Measurements from ENCODE around the gene DMXL1.

The DMXL1 gene

GRCh38 chr5:119036101-119036762 is 34.7 kb upstream of the DMXL1 start:
- H3K27ac ChIP-seq (ENCODE audit: low read depth, low read length, severe bottlenecking) = no peak overlapping the region
- no peaks in the 10 kb centered on the region for H3K4me1 ChIP-seq (ENCODE audit: control insufficient read depth, insufficient read depth, low read length, poor library complexity, severe bottlenecking)
- no peaks in the 10 kb centered on the region for H3K9me3 ChIP-seq (ENCODE audit: control insufficient read depth, low read length)
- 96 to 98% methylated on average over 4 of the region's 8 CpGs for WGBS, 2 experiments (ENCODE audit: insufficient coverage in 2 of 2)
- H3K36me3 ChIP-seq (ENCODE audit: control insufficient read depth, insufficient read depth, low read length) = no peaks in the 10 kb centered on the region
- no peak overlapping the region for H3K4me3 ChIP-seq (ENCODE audit: extremely low read depth, insufficient read depth, low read length, poor library complexity, severe bottlenecking)

- H3K4me3 ChIP-seq (ENCODE audit: extremely low read depth, insufficient read depth, low read length, poor library complexity, severe bottlenecking) = no peak overlapping the region
- no peak overlapping the region for H3K27ac ChIP-seq (ENCODE audit: low read depth, low read length, severe bottlenecking)
- no peaks in the 10 kb centered on the region for H3K36me3 ChIP-seq (ENCODE audit: control insufficient read depth, insufficient read depth, low read length)
- no peaks in the 10 kb centered on the region for H3K4me1 ChIP-seq (ENCODE audit: control insufficient read depth, insufficient read depth, low read length, poor library complexity, severe bottlenecking)
- no peaks in the 10 kb centered on the region for H3K9me3 ChIP-seq (ENCODE audit: control insufficient read depth, low read length)
- WGBS, 2 experiments (ENCODE audit: insufficient coverage in 2 of 2) = 95 to 98% methylated on average over 14 of the region's 16 CpGs
Measured at GRCh38 chr5:119037496-119038215, 33.2 kb upstream of the DMXL1 start.

GRCh38 chr5:119048246-119048645 is 22.6 kb upstream of the DMXL1 start:
- Histone ChIP-seq H3K4me3 (ENCODE audit: extremely low read depth, insufficient read depth, low read length, poor library complexity, severe bottlenecking) (no peak overlapping the region), H3K4me1 (ENCODE audit: control insufficient read depth, insufficient read depth, low read length, poor library complexity, severe bottlenecking) (peaks cover 3% of the 10 kb centered on the region), H3K9me3 (ENCODE audit: control insufficient read depth, low read length) (no peaks in the 10 kb centered on the region), H3K27ac (ENCODE audit: low read depth, low read length, severe bottlenecking) (no peak overlapping the region), H3K36me3 (ENCODE audit: control insufficient read depth, insufficient read depth, low read length) (no peaks in the 10 kb centered on the region)
- whole genome bisulfite sequencing, 2 experiments (ENCODE audit: insufficient coverage in 2 of 2) = 64 to 100% methylated on average over 1 of the region's 2 CpGs

DNA sequence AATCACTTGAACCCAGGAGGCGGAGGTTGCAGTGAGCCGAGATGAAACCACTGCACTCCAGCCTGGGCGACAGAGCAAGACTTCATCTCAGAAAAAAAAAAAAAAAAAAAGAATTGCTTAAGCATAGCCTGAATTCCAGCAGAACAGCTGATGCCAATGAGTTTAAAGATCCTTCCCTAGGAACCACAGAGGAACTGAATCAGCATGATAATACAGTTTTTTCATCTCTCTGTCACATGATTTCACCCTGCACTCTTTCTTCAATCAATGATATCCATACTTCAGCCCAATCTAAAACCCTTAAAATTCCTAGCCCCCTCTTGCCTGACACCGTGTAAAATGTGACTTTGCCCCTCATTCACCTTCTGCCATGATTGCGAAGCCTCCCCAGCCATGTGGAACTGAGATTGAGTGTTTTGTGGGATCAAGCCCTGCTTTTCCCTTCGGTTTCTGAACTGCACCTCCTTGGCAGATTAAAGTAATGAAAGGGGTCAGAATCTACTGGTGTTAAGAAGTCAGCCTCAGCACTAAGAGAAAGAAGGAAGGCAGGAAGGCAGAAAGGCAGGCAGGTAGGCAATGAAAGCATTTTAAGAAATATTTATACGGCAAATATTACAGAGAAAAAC is 20.9 kb upstream of the DMXL1 start:
- no peaks in the 10 kb centered on the region for H3K9me3 ChIP-seq (ENCODE audit: control insufficient read depth, low read length)
- no peak overlapping the region for H3K4me3 ChIP-seq (ENCODE audit: extremely low read depth, insufficient read depth, low read length, poor library complexity, severe bottlenecking)
- H3K27ac ChIP-seq (ENCODE audit: low read depth, low read length, severe bottlenecking) = no peak overlapping the region
- H3K36me3 ChIP-seq (ENCODE audit: control insufficient read depth, insufficient read depth, low read length) = no peaks in the 10 kb centered on the region
- H3K4me1 ChIP-seq (ENCODE audit: control insufficient read depth, insufficient read depth, low read length, poor library complexity, severe bottlenecking) = peaks cover 3% of the 10 kb centered on the region
- 57 to 67% methylated on average over 1 to 2 of the region's 7 CpGs for WGBS, 2 experiments (ENCODE audit: insufficient coverage in 2 of 2)

DNA sequence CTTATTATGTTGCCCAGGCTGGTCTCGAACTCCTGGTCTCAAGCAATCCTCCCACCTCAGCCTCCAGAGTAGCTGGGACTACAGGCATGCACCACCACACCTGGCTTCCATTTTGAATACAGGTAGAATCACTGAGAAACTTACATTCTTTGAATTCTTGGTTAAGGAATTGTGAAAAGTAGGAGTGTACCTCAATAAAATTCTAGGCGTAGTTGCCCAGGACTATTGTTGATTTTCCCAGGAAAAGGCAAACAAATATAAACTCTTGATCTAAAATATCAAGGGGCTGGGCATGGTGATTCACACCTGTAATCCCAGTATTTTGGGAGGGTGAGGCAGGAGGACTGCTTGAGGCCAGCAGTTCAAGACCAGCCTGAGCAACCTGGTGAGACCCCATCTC is 16.8 kb upstream of the DMXL1 start:
- Histone ChIP-seq H3K9me3 (ENCODE audit: control insufficient read depth, low read length) (no peaks in the 10 kb centered on the region), H3K36me3 (ENCODE audit: control insufficient read depth, insufficient read depth, low read length) (no peaks in the 10 kb centered on the region), H3K4me3 (ENCODE audit: extremely low read depth, insufficient read depth, low read length, poor library complexity, severe bottlenecking) (no peak overlapping the region), H3K4me1 (ENCODE audit: control insufficient read depth, insufficient read depth, low read length, poor library complexity, severe bottlenecking) (peaks cover 3% of the 10 kb centered on the region), H3K27ac (ENCODE audit: low read depth, low read length, severe bottlenecking) (no peak overlapping the region)
- WGBS, 2 experiments (ENCODE audit: insufficient coverage in 2 of 2) = 90% methylated on average over 2 of the region's 2 CpGs; no CpG with 5 or more reads in 1 of the 2 experiments

DNA sequence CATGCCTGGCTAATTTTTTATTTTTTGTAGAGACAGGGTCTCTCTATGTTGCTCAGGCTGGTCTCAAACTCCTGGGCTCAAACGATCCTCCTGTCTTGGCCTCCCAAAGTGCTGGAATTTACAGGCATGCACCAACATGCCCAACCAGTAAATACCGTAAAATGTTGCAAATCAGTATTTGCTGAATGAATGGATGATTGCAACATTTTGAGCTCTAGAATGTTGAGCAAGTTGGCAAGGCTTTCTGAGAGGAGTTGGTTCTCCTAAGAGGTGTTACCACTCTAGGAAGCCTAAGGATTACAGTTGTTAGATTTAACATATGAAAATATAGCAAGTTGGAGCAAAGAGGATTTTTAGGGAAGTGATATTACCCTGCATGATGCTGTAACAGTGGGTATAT is 15.6 kb upstream of the DMXL1 start:
- Histone ChIP-seq H3K4me3 (ENCODE audit: extremely low read depth, insufficient read depth, low read length, poor library complexity, severe bottlenecking) (no peak overlapping the region), H3K4me1 (ENCODE audit: control insufficient read depth, insufficient read depth, low read length, poor library complexity, severe bottlenecking) (no peaks in the 10 kb centered on the region), H3K36me3 (ENCODE audit: control insufficient read depth, insufficient read depth, low read length) (no peaks in the 10 kb centered on the region), H3K9me3 (ENCODE audit: control insufficient read depth, low read length) (no peaks in the 10 kb centered on the region), H3K27ac (ENCODE audit: low read depth, low read length, severe bottlenecking) (no peak overlapping the region)
- 94 to 100% methylated on average over 1 to 2 of the region's 2 CpGs for WGBS, 2 experiments (ENCODE audit: insufficient coverage in 2 of 2)

- no peaks in the 10 kb centered on the region for H3K4me1 ChIP-seq (ENCODE audit: control insufficient read depth, insufficient read depth, low read length, poor library complexity, severe bottlenecking)
- H3K27ac ChIP-seq (ENCODE audit: low read depth, low read length, severe bottlenecking) = no peak overlapping the region
- no peaks in the 10 kb centered on the region for H3K9me3 ChIP-seq (ENCODE audit: control insufficient read depth, low read length)
- no peaks in the 10 kb centered on the region for H3K36me3 ChIP-seq (ENCODE audit: control insufficient read depth, insufficient read depth, low read length)
- no peak overlapping the region for H3K4me3 ChIP-seq (ENCODE audit: extremely low read depth, insufficient read depth, low read length, poor library complexity, severe bottlenecking)
Measured at GRCh38 chr5:119058979-119059529, 11.8 kb upstream of the DMXL1 start.

DNA sequence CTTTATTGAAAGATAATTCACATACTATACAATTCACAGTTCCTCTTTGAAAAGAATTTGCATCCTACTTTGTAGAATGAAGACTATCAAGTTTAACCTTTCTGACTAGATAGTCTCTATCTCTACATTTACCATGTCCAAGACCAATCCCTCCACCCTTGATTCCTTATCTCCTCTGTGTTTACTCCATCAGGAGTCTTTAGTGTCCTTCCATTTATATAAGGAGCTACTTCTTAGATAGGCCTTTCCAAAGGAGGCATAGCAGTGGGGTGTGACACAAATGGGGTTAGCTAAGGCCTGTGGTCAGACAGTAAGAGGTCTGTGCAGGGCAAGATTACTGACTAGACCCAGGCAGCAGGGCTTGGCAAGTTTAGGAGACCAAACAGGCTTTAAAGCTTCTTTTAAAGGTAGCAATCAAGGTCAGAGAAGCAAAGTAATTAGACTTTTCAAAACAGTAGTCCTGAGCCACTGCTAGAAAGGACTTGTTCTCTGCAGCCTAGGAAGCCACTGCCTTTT is 11.1 kb upstream of the DMXL1 start:
- H3K27ac ChIP-seq (ENCODE audit: low read depth, low read length, severe bottlenecking) = no peak overlapping the region
- no peaks in the 10 kb centered on the region for H3K9me3 ChIP-seq (ENCODE audit: control insufficient read depth, low read length)
- H3K36me3 ChIP-seq (ENCODE audit: control insufficient read depth, insufficient read depth, low read length) = no peaks in the 10 kb centered on the region
- H3K4me1 ChIP-seq (ENCODE audit: control insufficient read depth, insufficient read depth, low read length, poor library complexity, severe bottlenecking) = no peaks in the 10 kb centered on the region
- H3K4me3 ChIP-seq (ENCODE audit: extremely low read depth, insufficient read depth, low read length, poor library complexity, severe bottlenecking) = no peak overlapping the region

GRCh38 chr5:119063579-119064379 is 7.1 kb upstream of the DMXL1 start:
- Histone ChIP-seq H3K4me1 (ENCODE audit: control insufficient read depth, insufficient read depth, low read length, poor library complexity, severe bottlenecking) (no peaks in the 10 kb centered on the region), H3K36me3 (ENCODE audit: control insufficient read depth, insufficient read depth, low read length) (no peaks in the 10 kb centered on the region), H3K9me3 (ENCODE audit: control insufficient read depth, low read length) (no peaks in the 10 kb centered on the region), H3K27ac (ENCODE audit: low read depth, low read length, severe bottlenecking) (no peak overlapping the region), H3K4me3 (ENCODE audit: extremely low read depth, insufficient read depth, low read length, poor library complexity, severe bottlenecking) (no peak overlapping the region)
- 100% methylated on average over 2 of the region's 5 CpGs; no CpG with 5 or more reads in 1 of the 2 experiments for WGBS, 2 experiments (ENCODE audit: insufficient coverage in 2 of 2)

DNA sequence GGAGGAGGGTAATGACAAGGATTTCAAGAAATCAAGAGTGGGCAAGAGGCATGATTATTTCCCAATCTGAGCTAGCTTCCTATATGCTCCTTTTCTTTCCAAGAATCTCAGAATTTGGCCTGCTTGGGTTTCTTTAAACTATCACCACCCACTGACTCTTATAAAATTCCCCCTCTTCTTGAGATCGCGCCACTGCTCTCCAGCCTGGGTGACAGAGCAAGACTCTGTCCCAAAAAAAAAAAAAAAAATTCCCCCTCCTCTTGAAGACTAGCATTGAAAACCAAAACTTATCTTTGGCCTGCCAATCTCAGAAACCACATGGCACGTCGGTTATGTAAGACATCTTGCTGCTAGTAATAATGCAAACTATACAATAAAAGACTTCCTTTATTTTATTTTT is 3.4 kb upstream of the DMXL1 start:
- no peak overlapping the region for H3K4me3 ChIP-seq (ENCODE audit: extremely low read depth, insufficient read depth, low read length, poor library complexity, severe bottlenecking)
- WGBS, 2 experiments (ENCODE audit: insufficient coverage in 2 of 2) = 94 to 100% methylated on average over 2 of the region's 4 CpGs
- H3K9me3 ChIP-seq (ENCODE audit: control insufficient read depth, low read length) = no peaks in the 10 kb centered on the region
- no peaks in the 10 kb centered on the region for H3K36me3 ChIP-seq (ENCODE audit: control insufficient read depth, insufficient read depth, low read length)
- no peak overlapping the region for H3K27ac ChIP-seq (ENCODE audit: low read depth, low read length, severe bottlenecking)
- no peaks in the 10 kb centered on the region for H3K4me1 ChIP-seq (ENCODE audit: control insufficient read depth, insufficient read depth, low read length, poor library complexity, severe bottlenecking)

Data from mesodermal cell (in vitro differentiated cells).